ENCODE data around the gene TRIP4.

Gene TRIP4

DNA sequence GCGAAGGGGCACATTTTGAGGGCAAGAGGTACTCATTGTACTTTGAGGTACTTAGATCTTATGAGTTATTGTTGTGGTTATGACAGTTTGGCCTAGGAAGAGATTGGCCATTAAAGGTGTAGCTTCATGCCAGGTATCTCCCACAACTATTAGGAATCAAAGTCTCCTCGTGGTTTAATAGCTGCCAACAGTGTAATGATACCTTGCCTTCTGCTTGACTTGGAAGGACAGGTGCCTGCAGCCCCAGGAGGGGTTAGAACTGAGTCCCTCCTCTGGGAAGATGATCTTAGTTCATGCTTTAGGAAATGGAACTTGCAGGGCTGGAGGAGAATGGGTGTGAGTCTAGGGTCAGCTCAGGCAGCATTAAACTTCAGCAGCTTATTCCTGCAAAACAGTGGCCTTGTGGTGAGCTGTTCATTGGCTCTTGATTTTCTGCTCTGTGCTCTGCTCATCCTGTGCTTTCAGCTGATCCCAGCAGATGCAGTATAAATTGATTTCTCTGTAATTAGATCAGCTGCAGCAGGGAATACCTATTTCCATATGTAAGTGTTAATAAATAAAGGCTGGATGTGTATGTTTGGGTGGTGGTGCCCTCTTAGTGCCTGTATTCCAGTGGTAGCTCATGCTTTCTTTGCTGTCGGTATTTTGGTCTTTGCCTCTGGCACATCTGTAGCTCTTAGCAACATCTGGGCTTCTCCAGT is 113.2 kb downstream of the TRIP4 start:
- DNase-seq = no peak

DNA sequence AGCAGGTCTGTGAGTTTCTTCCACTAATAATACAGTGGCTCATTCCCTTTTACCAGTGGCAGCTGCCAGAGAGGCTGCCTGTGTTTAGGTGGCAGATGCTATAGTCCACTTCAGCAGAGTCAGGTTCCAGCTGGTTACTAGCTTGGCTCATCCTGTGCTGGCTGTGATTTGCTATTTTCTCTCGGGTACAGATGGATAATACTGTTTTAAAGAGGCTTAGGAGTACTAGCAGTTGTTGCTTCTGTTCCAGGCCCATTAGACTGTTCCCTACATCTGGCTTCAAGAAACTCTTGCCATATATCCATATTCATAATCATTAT is 113.7 kb downstream of the TRIP4 start:
- no peak for DNase-seq

DNA sequence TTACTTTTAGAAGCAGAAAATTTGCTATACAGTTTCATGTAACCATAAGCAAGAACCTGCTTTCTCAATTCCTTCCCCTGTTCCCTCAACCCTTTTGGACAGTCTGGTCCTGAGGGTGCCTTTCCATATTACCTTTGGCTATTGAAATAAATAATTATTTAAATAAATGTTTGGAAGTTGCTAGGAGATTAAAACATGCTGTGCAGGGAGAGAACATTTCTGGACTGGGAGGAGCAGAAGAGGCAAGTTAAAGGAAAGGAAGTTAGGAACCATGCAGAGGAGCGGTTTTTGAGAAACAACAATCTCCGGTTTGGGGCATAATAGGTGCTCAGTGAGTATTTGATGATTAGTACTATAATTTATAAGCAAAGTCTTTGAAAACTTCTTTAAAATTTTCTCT is 114.5 kb downstream of the TRIP4 start:
- DNase-seq = no peak

DNA sequence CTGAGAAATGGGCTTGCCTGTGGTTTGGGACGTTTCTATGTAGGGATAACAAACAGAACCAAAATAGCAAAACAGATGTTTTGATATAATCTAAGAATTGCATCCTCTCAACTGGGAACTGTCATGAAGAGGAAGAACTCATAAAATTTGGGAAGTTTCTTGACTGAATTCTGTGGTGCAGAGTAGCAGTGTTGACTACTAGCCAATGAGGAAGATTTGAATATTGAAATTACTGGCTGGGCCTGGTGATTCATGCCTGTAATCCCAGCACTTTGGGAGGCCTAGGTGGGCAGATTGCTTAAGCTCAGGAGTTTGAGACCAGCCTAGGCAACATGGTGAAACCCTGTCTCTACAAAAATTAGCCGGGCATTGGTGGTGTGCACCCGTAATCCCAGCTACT is 114.9 kb downstream of the TRIP4 start:
- no peak for DNase-seq

DNA sequence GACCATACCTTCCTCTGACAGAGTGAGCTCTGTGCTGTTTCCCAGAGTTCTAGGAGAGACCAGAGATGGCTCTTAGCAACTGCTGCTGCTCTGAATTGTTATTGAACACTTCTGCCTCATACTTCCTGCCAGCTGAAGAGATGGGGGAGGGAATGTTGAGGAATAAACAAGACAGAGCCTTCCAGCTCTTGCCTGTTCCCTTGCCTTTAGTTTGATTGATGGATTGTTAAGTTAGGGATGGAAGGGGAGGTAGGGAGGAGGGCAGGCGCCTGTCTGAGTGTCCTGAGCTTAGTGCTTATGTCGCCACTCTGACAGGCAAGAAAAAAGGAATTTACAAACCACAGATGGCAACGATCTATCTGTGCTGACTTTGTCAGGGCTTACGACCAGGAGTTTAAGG is 115.6 kb downstream of the TRIP4 start:
- no peak for DNase-seq

DNA sequence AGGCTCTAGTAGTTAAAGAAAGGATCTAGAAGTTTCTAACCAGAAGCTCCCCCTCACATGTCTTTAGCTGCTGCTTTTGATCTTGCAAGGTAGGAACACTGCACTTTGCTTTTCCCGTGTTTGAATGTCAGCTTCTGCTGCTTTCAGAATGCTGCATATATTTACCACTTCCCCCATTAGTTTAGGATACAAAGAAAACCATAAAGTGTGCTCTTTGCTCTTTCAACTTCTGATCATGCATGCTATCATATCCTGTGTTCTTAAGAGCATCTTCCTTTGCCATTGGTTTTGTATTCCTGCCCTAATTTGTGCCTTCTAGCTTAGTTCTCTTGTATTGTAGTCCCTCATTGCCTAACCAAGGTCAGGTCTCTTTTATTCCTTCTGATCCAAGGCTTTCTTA is 116.0 kb downstream of the TRIP4 start:
- DNase-seq = no peak

Data from activated effector memory CD4-positive, alpha-beta T cell treated with Interleukin-2 at 50 U/mL for 16 hours (primary cell).